Measurements from ENCODE around the gene PPARG.
"Not testable (repeated sequence)": the region's sequence is repeated elsewhere in the genome, so short reads cannot be mapped to it uniquely, and the experiment has no call there.

The PPARG gene

GRCh38 chr3:12252889-12253288 is 36.0 kb upstream of the PPARG start:
- no peak for TF ChIP-seq CTCF (conservative IDR thresholded peaks at IDR 0.05; ENCODE audit: control insufficient read depth, insufficient read depth, low read depth, low read length)
- no peak for DNase-seq (ENCODE audit: low read depth)
- H3K4me3 ChIP-seq (ENCODE audit: control insufficient read depth, low read depth, low read length) = no peak overlapping the region

- H3K4me3 ChIP-seq (ENCODE audit: control insufficient read depth, low read depth, low read length) = no peak overlapping the region
- TF ChIP-seq CTCF (conservative IDR thresholded peaks at IDR 0.05; ENCODE audit: control insufficient read depth, insufficient read depth, low read depth, low read length) = no peak
- no peak for DNase-seq (ENCODE audit: low read depth)
These were observed 35.1 kb upstream of the PPARG start for GRCh38 chr3:12253516-12254343.

DNA sequence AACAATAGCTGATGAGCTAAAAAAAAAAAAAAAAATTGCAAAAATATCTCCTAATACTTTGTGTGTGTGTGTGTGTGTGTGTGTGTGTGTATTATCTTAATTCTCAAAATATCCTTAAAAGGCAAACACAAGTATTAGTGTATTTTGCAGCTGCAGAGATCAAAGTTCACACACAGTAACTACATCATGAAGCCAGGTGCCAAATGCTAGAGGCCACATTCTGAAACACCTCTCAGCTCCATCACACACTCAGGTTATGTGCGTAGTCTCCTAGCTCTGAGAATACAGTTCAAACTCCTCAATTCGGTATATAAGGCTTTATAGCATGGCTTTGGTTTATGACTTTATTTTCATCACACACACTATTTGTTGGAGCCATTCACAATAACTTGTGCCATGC is 33.5 kb upstream of the PPARG start:
- H3K4me3 ChIP-seq (ENCODE audit: control insufficient read depth, low read depth, low read length) = no peak overlapping the region
- no peak for TF ChIP-seq CTCF (conservative IDR thresholded peaks at IDR 0.05; ENCODE audit: control insufficient read depth, insufficient read depth, low read depth, low read length)
- DNase-seq (ENCODE audit: low read depth) = no peak

GRCh38 chr3:12258911-12259310 is 30.0 kb upstream of the PPARG start:
- TF ChIP-seq CTCF (conservative IDR thresholded peaks at IDR 0.05; ENCODE audit: control insufficient read depth, insufficient read depth, low read depth, low read length) = no peak
- no peak for DNase-seq (ENCODE audit: low read depth)
- no peak overlapping the region for H3K4me3 ChIP-seq (ENCODE audit: control insufficient read depth, low read depth, low read length)

- DNase-seq (ENCODE audit: low read depth); H3K4me3 ChIP-seq (ENCODE audit: control insufficient read depth, low read depth, low read length): not testable (repeated sequence)
These were observed 26.7 kb upstream of the PPARG start for GRCh38 chr3:12262173-12262572.

DNA sequence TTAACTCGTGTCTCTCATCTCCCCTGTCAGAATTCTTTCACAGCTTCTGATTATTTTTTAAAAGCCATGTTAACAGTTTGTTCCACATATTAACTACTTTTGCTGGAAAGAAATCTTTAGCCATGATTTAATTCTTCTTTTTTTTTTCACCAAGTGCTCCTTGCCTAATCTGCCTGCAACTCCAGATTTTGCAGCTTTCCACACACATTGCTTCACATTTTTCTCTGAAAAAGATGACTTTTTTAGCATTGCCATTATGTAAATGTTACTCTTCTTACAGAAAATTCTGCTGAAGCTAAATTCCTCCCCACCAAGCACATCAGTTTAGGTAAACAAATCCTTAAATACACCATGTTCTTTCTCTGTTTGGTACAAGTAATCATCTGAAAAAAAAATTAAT is 23.4 kb upstream of the PPARG start:
- no peak for TF ChIP-seq CTCF (conservative IDR thresholded peaks at IDR 0.05; ENCODE audit: control insufficient read depth, insufficient read depth, low read depth, low read length)
- no peak overlapping the region for H3K4me3 ChIP-seq (ENCODE audit: control insufficient read depth, low read depth, low read length)
- DNase-seq (ENCODE audit: low read depth) = no peak

DNA sequence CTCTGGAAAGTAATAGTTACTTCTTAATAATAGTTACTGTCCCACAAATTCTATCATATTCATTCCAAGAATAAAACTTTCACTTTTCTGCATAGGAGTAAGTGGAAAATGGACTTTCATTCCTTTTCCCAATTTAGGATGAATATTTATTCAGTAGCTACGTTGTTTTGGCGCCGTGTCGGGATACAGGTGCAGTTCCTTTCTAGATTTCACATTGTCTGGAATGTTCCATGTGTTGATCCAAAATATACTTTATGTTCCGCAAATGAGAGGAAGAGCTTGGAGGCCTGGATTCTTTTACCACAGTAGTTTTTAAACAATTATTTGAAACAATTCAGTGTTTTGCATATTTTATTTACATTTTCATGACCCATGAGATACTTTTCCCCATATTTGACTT is 22.8 kb upstream of the PPARG start:
- no peak overlapping the region for H3K4me3 ChIP-seq (ENCODE audit: control insufficient read depth, low read depth, low read length)
- TF ChIP-seq CTCF (conservative IDR thresholded peaks at IDR 0.05; ENCODE audit: control insufficient read depth, insufficient read depth, low read depth, low read length) = no peak
- no peak for DNase-seq (ENCODE audit: low read depth)
